Measurements from ENCODE around the gene SMCO4. TPM values are rescaled to one million over a fixed set of nuclear protein-coding genes. Genes with fewer than 3 reads are reported as not detected.
"Not testable (repeated sequence)": the region's sequence is repeated elsewhere in the genome, so short reads cannot be mapped to it uniquely, and the experiment has no call there.

Gene SMCO4
- total RNA-seq, 2 experiments from 2014 or later = 6.1 to 6.8 TPM

GRCh38 chr11:93541884-93542810 is 1.0 kb downstream of the SMCO4 start:
- peak; percentile 21 for DNase-seq
- Mint-ChIP-seq H3K36me3 (no peaks in the 10 kb centered on the region), H3K4me1 (peaks cover 14% of the 10 kb centered on the region), H3K27me3 (peaks cover 27% of the 10 kb centered on the region), H3K4me3 (peak overlapping the region; percentile 73), H3K9me3 (no peaks in the 10 kb centered on the region), H3K27ac (no peak overlapping the region)

DNA sequence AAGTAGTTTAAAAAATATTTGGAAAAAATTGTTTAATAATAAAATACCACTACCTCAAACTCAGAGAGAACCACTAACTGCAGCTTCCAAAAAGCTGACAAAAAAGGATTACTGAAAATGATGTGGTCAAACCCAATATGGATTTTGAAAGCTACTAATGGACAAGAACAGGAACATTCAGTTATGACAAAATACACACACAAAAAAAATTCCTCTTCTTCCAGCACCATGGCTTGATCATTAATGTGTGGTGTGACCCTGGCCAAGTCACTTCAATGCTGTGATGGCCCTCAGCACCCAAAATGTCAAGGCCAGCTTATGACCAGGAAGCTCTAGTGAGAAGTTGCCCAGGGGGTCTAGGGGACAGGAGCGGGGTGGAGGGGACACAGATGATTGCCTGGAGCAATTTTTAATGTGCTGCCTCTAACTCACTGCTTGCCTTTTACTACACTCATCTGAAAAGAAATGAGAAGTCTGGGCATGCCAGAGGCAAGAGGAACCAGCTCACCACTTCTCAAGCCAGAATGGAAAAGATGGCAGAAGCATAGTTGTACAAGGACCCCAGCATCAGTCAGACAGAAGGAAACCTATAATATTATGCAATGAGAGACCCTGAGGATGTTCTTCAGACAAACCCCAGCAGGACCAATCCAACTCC is 2.2 kb downstream of the SMCO4 start:
- H3K27me3 Mint-ChIP-seq = peaks cover 24% of the 10 kb centered on the region
- H3K36me3 Mint-ChIP-seq = no peaks in the 10 kb centered on the region
- no peak for DNase-seq
- no peak overlapping the region for H3K4me3 Mint-ChIP-seq
- no peak overlapping the region for H3K27ac Mint-ChIP-seq
- peaks cover 14% of the 10 kb centered on the region for H3K4me1 Mint-ChIP-seq
- no peaks in the 10 kb centered on the region for H3K9me3 Mint-ChIP-seq

GRCh38 chr11:93540337-93540736 is 2.9 kb downstream of the SMCO4 start:
- no peak for DNase-seq
- Mint-ChIP-seq H3K27ac (no peak overlapping the region), H3K4me3 (no peak overlapping the region), H3K27me3 (peaks cover 21% of the 10 kb centered on the region), H3K4me1 (peaks cover 17% of the 10 kb centered on the region), H3K36me3 (no peaks in the 10 kb centered on the region), H3K9me3 (no peaks in the 10 kb centered on the region)

- no peak for DNase-seq
- Mint-ChIP-seq H3K4me1 (peaks cover 12% of the 10 kb centered on the region), H3K27me3 (peaks cover 7% of the 10 kb centered on the region), H3K36me3 (no peaks in the 10 kb centered on the region), H3K4me3 (no peak overlapping the region), H3K9me3 (no peaks in the 10 kb centered on the region), H3K27ac (no peak overlapping the region)
Observed at GRCh38 chr11:93537767-93538261, 5.4 kb downstream of the SMCO4 start.

DNA sequence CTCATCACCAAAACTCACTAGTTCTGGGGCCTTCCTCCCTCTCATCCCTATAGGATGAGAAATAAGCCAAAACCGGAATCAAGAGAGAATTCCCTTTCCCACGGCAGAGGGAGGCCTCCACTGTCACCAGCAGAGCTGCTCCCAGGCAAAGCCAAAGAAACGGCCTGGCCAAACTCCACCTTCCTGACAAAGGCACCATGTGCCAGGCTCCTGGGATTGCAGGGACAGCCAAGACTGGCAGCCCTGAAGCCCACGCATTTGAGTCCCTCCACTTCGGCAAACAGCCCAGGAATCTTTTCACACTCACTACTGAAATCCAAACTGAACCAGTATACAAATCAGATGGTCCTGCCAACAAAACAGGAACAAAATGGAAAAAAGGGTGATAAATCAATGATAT is 6.1 kb downstream of the SMCO4 start:
- H3K27me3 Mint-ChIP-seq = peaks cover 4% of the 10 kb centered on the region
- H3K4me3 Mint-ChIP-seq = no peak overlapping the region
- no peaks in the 10 kb centered on the region for H3K9me3 Mint-ChIP-seq
- DNase-seq = no peak
- no peaks in the 10 kb centered on the region for H3K36me3 Mint-ChIP-seq
- no peak overlapping the region for H3K27ac Mint-ChIP-seq
- peaks cover 9% of the 10 kb centered on the region for H3K4me1 Mint-ChIP-seq

DNA sequence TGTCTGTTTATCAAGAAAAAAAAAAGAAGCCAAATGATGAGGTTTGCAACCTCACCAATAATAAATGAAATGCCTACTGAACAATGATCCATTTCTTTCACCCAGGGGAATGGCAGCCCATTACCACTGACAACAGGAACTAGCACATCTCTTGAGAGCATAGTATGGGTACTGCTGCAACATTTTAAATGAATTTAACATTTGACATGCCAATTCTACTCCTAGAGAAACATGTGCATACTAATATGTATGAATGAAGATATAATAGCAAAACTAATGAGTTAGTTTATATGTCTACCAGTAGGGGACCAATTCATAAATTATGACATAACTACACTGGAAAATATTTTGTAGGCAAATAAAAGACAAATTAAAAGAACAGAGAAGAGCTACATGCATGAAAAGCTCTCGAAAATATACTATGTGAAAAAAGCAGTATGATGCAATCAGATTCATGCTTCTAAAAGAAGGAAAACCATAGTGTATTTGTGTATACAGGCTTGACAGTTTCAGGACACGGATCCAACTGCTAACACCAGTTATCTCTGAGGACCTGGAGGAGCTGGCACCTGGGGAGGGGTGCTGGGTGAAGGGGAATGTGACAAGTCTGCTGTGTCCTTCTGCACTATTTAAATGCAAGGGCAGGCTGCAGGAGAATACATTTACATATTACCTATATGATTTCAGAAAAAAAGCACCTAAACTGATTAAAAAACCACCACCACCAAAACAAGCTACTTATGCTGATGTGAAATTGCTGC is 6.9 kb downstream of the SMCO4 start:
- Mint-ChIP-seq H3K27me3 (no peaks in the 10 kb centered on the region), H3K4me1 (peaks cover 5% of the 10 kb centered on the region), H3K27ac (no peak overlapping the region), H3K9me3 (no peaks in the 10 kb centered on the region), H3K4me3 (no peak overlapping the region), H3K36me3 (no peaks in the 10 kb centered on the region)
- DNase-seq = no peak

GRCh38 chr11:93535578-93535977 is 7.6 kb downstream of the SMCO4 start:
- H3K27me3 Mint-ChIP-seq, H3K4me3 Mint-ChIP-seq, H3K9me3 Mint-ChIP-seq, H3K4me1 Mint-ChIP-seq, DNase-seq, H3K27ac Mint-ChIP-seq, H3K36me3 Mint-ChIP-seq: not testable (repeated sequence)

- H3K4me3 Mint-ChIP-seq = no peak overlapping the region
- no peaks in the 10 kb centered on the region for H3K27me3 Mint-ChIP-seq
- no peaks in the 10 kb centered on the region for H3K36me3 Mint-ChIP-seq
- H3K27ac Mint-ChIP-seq = no peak overlapping the region
- DNase-seq = no peak
- H3K4me1 Mint-ChIP-seq = peaks cover 21% of the 10 kb centered on the region
- no peaks in the 10 kb centered on the region for H3K9me3 Mint-ChIP-seq
Observed at GRCh38 chr11:93532806-93533205, 10.4 kb downstream of the SMCO4 start.

GRCh38 chr11:93532281-93532789 is 10.9 kb downstream of the SMCO4 start:
- Mint-ChIP-seq H3K4me1 (peaks cover 21% of the 10 kb centered on the region), H3K27ac (no peak overlapping the region), H3K9me3 (no peaks in the 10 kb centered on the region), H3K4me3 (no peak overlapping the region), H3K36me3 (no peaks in the 10 kb centered on the region), H3K27me3 (no peaks in the 10 kb centered on the region)
- no peak for DNase-seq

- DNase-seq = no peak
- Mint-ChIP-seq H3K9me3 (no peaks in the 10 kb centered on the region), H3K27ac (no peak overlapping the region), H3K4me1 (peaks cover 24% of the 10 kb centered on the region), H3K4me3 (no peak overlapping the region), H3K27me3 (no peaks in the 10 kb centered on the region), H3K36me3 (no peaks in the 10 kb centered on the region)
Observed at GRCh38 chr11:93530468-93530826, 12.7 kb downstream of the SMCO4 start.

DNA sequence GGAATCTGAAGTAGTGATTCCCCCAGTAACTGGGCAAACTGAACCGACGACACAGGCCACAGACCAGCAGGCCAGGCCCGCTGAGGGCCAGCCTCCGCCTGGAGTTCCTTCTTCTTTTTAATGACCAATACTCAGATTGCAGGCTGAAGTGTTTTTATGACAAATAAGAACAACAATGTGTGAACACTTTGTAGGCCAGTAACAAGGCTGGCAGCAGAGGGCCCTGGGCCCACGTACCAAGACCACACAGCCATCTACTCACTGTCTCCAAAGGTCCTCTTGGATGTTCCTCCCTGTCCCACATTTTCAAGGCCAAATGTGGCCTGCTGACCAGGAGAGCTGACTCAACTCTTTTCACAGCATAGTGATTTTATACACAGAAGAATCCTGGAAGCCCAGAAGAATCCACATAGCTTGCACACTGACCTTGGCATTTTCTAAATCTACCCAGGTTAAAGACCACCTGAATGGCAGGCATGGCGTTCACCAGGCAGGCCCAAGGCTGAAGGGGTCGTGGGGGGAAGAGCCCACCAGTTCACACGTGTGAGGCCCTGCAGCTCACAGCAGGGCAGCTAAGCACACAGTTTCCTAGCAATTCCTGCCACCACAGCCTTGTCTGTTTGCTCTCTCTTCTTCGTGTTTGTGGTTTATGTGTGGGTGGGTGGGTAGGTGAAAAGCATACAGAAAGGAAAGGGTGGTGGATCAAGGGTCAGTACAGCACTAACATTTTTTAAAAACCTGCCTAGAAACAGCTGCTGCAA is 13.3 kb downstream of the SMCO4 start:
- H3K4me1 Mint-ChIP-seq = peaks cover 21% of the 10 kb centered on the region
- DNase-seq = no peak
- H3K4me3 Mint-ChIP-seq = no peak overlapping the region
- no peak overlapping the region for H3K27ac Mint-ChIP-seq
- no peaks in the 10 kb centered on the region for H3K27me3 Mint-ChIP-seq
- H3K9me3 Mint-ChIP-seq = no peaks in the 10 kb centered on the region
- H3K36me3 Mint-ChIP-seq = no peaks in the 10 kb centered on the region

GRCh38 chr11:93528757-93529645 is 14.2 kb downstream of the SMCO4 start:
- H3K27me3 Mint-ChIP-seq = no peaks in the 10 kb centered on the region

DNA sequence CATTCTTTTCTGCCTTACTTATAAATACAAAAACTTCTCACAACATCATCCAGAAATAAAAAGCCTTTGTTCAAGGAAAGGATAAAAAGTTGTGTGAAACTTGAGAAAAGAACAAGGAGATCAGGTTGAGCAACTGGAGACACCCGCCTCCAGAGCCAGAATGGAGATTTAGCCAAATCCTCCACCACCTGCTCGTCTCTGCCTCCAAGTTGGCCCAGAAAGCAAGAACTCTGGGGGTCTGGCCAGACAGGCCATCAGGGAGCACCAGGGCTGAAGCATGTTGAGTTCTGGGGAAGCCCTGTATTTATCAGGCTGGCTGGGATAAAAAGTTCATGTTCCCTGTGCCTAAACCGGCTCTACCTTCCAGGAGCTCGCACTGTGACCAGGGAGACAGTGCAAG is 14.9 kb downstream of the SMCO4 start:
- DNase-seq = no peak
- Mint-ChIP-seq H3K9me3 (no peaks in the 10 kb centered on the region), H3K36me3 (no peaks in the 10 kb centered on the region), H3K27ac (no peak overlapping the region), H3K4me1 (peaks cover 21% of the 10 kb centered on the region), H3K4me3 (no peak overlapping the region), H3K27me3 (no peaks in the 10 kb centered on the region)

More at GRCh38 chr11:93528757-93529645, 14.2 kb downstream of the SMCO4 start:
- H3K36me3 Mint-ChIP-seq = no peaks in the 10 kb centered on the region
- no peak overlapping the region for H3K4me3 Mint-ChIP-seq
- no peaks in the 10 kb centered on the region for H3K9me3 Mint-ChIP-seq
- H3K4me1 Mint-ChIP-seq = peaks cover 21% of the 10 kb centered on the region
- no peak for DNase-seq
- no peak overlapping the region for H3K27ac Mint-ChIP-seq

All from activated naive CD8-positive, alpha-beta T cell treated with anti-CD3 and anti-CD28 coated beads for 36 hours (primary cell).